ENCODE data around the gene PCDH9.
"Not testable (repeated sequence)": the region's sequence is repeated elsewhere in the genome, so short reads cannot be mapped to it uniquely, and the experiment has no call there.

PCDH9 gene

GRCh38 chr13:66914155-66914554 is 316.0 kb downstream of the PCDH9 start:
- DNase-seq (ENCODE audit: low read depth in 2 of 2) = no peak

DNA sequence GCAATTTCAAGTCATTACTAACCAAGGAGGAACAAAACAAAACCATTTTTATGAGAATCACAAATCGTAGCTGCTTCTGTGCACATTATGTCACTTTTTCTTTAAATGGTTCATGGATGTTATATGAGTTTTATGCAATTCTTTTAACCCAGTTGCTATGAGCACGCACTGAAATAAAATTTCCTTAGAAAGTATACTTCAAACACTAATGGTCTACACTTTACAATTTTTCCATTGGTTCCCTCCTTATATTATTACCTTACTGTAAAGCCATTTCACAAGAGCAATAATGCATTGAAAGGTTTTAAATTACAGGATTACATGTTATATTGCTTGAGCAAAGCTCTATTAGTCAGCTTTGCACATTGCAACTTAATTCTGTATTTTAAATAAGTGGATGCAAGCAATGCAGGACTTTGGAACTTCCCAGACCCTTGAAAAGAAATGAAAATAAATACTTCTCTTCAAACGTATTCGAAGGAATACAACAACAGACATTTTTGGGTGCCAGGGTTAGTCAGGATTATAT is 318.7 kb downstream of the PCDH9 start:
- DNase-seq (ENCODE audit: low read depth in 2 of 2) = no peak

GRCh38 chr13:66899955-66900354 is 330.2 kb downstream of the PCDH9 start:
- no peak for DNase-seq (ENCODE audit: low read depth in 2 of 2)

- DNase-seq (ENCODE audit: low read depth in 2 of 2) = no peak
Measured at GRCh38 chr13:66896933-66897332, 333.2 kb downstream of the PCDH9 start.

DNA sequence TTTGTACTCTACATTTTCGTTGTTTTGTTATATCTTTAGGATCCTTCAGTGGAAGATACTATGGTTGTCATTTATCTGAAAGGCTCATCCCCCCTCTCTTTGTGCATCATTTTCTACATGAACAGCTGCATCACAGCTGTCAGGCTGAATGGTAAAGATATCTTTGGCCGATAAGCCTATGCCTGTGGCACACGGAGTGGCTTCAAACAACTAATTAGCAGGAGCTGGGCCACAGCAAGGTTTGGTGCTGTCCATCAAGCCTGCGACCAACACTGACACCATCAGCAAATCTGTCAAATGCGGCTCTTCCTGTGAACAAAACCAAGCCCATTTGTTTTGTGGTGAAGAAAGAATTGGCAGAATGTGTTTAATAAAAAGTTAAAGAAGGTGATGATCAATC is 334.4 kb downstream of the PCDH9 start:
- DNase-seq (ENCODE audit: low read depth in 2 of 2) = no peak

DNA sequence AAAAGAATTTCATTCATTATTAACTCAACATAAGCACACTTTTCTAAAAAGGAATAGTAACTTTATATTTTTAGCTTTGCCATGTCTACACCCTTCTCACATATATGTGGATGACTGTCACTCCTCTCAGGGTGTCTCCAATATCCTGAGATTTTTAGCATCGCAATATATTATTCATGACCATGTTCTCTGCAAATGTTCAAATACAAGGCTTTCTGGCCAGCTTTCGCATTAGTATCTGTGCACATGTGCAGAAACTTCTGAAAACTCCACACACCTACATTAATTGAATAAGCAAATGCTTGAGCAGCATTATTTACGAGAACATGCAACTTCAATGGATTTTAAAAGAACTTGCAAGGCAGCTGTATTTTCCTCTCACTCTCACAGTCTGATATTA is 334.8 kb downstream of the PCDH9 start:
- DNase-seq (ENCODE audit: low read depth in 2 of 2) = no peak

DNA sequence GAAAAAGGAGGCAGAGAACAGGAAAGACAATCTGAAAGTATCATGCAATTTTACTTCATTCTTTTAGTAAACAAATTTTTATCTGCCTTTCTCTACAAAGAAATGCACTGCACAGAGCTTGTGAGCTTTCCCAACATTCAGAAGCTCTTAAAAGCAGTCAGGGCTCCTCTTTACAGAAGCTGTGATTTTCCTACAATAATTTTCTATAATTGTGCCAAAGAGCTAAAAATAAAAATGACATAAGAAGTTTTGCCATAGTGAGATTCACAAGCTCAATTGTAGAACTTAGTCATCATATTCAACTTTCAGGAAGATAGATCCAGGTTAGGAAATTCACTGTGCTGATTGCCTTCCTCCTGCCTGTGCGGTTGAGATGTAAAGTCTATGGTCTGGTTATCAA is 341.4 kb downstream of the PCDH9 start:
- DNase-seq (ENCODE audit: low read depth in 2 of 2) = no peak

DNA sequence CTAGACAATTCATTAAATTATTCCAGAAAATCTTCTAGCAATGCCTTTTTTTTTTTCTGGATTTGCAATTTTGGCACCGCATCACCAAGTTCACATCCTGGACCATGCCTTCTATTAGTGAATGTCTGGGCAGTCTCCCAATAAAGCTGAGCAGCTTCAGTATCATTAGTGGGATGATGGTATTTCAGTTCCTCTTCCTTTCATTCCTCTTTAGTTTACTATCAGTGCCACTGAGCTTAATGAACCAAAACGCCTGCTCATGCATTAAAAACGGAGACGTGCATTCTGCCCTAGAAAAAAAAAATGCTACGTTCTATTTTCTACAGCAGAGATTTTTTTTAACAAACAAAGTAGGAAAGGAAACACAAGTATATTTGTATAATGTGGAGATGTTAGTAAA is 343.0 kb downstream of the PCDH9 start:
- DNase-seq (ENCODE audit: low read depth in 2 of 2) = no peak

- no peak for DNase-seq (ENCODE audit: low read depth in 2 of 2)
Measured at GRCh38 chr13:66886264-66886663, 343.9 kb downstream of the PCDH9 start.

DNA sequence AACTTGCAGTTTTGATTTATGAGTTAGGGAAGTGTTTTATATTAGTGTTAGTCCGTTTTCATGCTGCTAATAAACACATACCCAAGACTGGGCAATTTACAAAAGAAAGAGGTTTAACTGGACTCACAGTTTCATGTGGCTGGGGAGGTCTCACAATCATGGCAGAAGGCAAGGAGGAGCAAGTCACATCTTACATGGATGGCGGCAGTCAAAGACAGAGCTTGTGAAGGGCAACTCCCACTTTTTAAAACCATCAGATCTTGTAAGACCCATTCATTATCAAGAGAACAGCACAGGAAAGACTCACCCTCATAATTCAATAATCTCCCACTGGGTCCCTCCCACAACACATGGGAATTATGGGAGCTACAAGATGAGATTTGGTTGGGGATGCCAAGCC is 349.0 kb downstream of the PCDH9 start:
- not testable (repeated sequence) for DNase-seq (ENCODE audit: low read depth in 2 of 2)

GRCh38 chr13:66879988-66880387 is 350.1 kb downstream of the PCDH9 start:
- no peak for DNase-seq (ENCODE audit: low read depth in 2 of 2)

GRCh38 chr13:66875264-66875663 is 354.9 kb downstream of the PCDH9 start:
- no peak for DNase-seq (ENCODE audit: low read depth in 2 of 2)

GRCh38 chr13:66864627-66865026 is 365.5 kb downstream of the PCDH9 start:
- no peak for DNase-seq (ENCODE audit: low read depth in 2 of 2)

DNA sequence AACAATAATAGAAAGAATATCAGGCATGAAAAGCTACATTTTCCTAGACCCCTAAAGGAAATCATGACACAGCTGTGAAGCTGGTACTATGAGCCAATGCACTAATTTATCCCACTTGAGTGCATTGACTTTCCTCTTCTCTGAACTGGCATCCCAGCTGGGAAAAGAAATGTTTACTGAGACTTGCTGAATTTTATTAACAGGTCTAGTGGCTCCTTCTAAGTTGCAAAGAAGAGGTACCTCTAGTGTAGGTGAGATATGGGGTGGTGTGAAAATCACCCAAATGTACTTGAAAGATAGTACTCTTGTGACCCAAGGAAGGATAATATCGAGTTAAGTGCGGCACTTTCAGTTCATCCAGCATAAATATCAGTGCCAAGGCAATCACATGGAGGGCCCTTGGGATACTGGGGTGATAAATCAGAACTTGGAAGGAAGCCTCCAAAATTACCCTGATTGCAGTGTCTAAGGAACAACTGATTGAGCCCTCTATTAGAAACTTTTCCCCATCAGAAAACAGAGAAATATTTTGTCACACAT is 369.2 kb downstream of the PCDH9 start:
- no peak for DNase-seq (ENCODE audit: low read depth in 2 of 2)

DNA sequence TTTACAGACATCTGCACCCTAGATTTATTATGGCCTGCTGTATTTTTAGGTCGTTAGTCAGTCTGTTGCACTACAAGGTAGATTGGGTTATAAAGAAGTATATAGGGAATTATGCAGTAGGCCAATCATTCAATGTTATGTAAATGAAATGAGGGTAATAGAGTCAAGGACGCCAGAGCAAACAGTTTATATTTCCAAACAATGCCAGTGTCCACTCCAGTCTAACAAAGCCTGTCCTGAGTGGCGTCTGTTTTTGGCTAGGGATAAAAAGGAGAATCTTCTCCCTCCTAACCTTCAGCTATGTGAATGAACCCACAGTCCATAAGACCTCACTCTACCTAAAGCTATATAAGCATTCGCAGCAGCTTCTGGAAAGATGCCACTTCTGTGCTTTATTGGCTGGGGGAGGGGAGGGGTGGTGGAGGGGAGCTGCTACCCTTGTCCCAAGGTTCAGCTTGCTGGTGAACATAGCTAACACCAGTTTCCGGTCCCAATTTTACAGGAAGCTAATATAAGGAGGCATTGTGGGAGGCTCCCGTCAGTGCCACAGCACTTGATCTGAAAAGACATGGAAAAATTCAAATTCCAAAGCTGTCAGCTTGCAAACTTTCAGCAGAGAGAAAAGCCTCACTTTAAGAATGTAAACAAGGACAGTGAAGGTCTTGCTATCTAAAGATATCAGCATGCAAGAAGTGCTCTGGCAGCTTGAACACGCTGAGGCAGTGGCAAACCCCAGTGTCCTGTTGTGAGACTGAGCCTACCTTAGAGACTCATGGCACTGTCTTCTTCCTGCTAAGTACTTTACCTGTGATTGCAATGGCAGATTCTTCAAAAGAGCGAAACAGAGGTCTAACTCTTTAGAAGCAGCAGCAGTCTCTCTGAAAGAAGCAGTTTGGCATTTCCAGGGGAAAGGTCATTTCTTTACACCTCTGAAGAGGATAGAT is 369.9 kb downstream of the PCDH9 start:
- DNase-seq (ENCODE audit: low read depth in 2 of 2) = no peak

- no peak for DNase-seq (ENCODE audit: low read depth in 2 of 2)
Measured at GRCh38 chr13:66859078-66859477, 371.1 kb downstream of the PCDH9 start.

DNA sequence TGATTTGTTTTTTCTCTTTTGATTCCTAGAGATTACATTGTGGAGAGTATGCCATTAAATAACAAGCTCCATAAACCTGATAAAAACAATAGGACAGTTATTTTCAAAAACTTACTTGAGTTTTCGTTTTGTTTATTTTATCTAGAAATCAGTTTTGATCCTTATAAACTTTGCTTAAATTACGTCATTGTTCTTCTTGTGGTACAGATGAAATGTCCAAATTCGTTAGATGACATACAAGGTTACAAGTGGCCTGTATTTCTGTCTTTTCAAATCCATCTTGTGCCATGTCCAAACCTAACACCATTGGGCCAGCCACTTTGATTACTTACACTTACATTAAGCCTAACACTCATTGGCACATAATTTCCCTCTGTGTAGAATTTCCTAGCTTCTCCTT is 372.0 kb downstream of the PCDH9 start:
- no peak for DNase-seq (ENCODE audit: low read depth in 2 of 2)

GRCh38 chr13:66855131-66855530 is 375.0 kb downstream of the PCDH9 start:
- DNase-seq (ENCODE audit: low read depth in 2 of 2) = no peak

- no peak for DNase-seq (ENCODE audit: low read depth in 2 of 2)
Measured at GRCh38 chr13:66853564-66853963, 376.6 kb downstream of the PCDH9 start.

GRCh38 chr13:66849706-66850105 is 380.4 kb downstream of the PCDH9 start:
- no peak for DNase-seq (ENCODE audit: low read depth in 2 of 2)

GRCh38 chr13:66847541-66847940 is 382.6 kb downstream of the PCDH9 start:
- no peak for DNase-seq (ENCODE audit: low read depth in 2 of 2)

GRCh38 chr13:66845393-66845792 is 384.7 kb downstream of the PCDH9 start:
- DNase-seq (ENCODE audit: low read depth in 2 of 2) = no peak

GRCh38 chr13:66844933-66845332 is 385.2 kb downstream of the PCDH9 start:
- no peak for DNase-seq (ENCODE audit: low read depth in 2 of 2)

All from stimulated activated CD8-positive, alpha-beta memory T cell treated with anti-CD3 and anti-CD28 coated beads, Interleukin-2, amount 100 ng/mL, for 48 hours (primary cell).